ENCODE measurements around the gene ARHGAP26. TPM values are rescaled to one million over a fixed set of nuclear protein-coding genes. Genes with fewer than 3 reads are reported as not detected.

Gene ARHGAP26
- total RNA-seq, 1 donor = 7.6 TPM

DNA sequence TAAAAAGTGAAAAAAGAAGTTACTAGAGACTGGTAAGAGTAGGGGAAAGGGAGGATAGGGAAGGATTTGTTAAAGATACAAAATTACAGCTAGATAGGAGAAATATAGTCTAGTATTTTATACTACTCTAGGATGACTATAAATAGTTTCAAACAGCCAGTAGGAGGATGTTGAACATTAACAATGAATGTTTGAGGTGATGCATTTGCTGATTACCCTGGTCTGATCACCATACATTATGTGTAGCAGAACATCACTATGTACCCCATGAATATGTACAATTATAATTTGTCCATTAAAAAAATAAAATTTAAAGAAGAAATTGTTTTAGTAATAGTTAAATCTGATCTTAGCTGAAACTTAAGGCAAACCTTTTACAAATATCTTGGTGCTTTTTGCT lies 302.6 kb downstream of the ARHGAP26 start:
- no peak for DNase-seq (ENCODE audit: insufficient read length, low spot score, missing footprints)
- Histone ChIP-seq H3K4me2 (ENCODE audit: insufficient read depth, low read length) (no peak overlapping the region), H3K36me3 (ENCODE audit: insufficient read depth, low read length) (no peaks in the 10 kb centered on the region), H3K79me2 (ENCODE audit: insufficient read depth, low read length) (no peaks in the 10 kb centered on the region), H3K9me3 (ENCODE audit: low read depth, low read length) (no peaks in the 10 kb centered on the region), H3K27ac (ENCODE audit: low read depth, low read length) (no peak overlapping the region), H3K4me3 (ENCODE audit: insufficient read depth, low read length) (no peak overlapping the region), H2AFZ (ENCODE audit: low read length) (no peak overlapping the region), H4K20me1 (ENCODE audit: insufficient read depth, low read length) (no peaks in the 10 kb centered on the region), H3K27me3 (ENCODE audit: insufficient read depth, low read length) (no peaks in the 10 kb centered on the region), H3K4me1 (ENCODE audit: insufficient read depth, low read length) (no peaks in the 10 kb centered on the region)
- TF ChIP-seq, protein P1, sequence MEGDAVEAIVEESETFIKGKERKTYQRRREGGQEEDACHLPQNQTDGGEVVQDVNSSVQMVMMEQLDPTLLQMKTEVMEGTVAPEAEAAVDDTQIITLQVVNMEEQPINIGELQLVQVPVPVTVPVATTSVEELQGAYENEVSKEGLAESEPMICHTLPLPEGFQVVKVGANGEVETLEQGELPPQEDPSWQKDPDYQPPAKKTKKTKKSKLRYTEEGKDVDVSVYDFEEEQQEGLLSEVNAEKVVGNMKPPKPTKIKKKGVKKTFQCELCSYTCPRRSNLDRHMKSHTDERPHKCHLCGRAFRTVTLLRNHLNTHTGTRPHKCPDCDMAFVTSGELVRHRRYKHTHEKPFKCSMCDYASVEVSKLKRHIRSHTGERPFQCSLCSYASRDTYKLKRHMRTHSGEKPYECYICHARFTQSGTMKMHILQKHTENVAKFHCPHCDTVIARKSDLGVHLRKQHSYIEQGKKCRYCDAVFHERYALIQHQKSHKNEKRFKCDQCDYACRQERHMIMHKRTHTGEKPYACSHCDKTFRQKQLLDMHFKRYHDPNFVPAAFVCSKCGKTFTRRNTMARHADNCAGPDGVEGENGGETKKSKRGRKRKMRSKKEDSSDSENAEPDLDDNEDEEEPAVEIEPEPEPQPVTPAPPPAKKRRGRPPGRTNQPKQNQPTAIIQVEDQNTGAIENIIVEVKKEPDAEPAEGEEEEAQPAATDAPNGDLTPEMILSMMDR (IDR thresholded peaks at IDR 0.05; ENCODE audit: extremely low read depth, low read depth, low read length) = no peak

DNA sequence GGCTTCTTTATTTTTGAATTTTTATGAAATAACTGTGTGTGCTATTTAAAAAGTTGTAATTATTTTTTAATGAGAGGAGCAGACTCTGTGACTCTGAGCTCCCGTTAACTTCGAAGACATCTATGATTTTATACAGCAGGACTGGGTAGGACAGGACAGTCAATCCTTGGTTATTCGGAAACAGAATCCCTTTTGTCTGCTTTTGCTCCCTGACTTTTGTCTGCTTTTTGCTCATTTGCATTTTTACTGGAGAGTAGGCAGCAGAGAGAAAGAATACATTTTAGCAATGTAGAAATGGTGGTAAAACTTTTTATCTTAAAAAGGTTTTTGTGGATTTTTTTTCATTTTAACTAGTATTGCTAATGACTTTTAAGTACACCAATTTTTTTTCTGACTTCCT lies 303.6 kb downstream of the ARHGAP26 start:
- Histone ChIP-seq H3K9me3 (ENCODE audit: low read depth, low read length) (no peaks in the 10 kb centered on the region), H3K36me3 (ENCODE audit: insufficient read depth, low read length) (no peaks in the 10 kb centered on the region), H3K4me1 (ENCODE audit: insufficient read depth, low read length) (no peaks in the 10 kb centered on the region), H3K4me3 (ENCODE audit: insufficient read depth, low read length) (no peak overlapping the region), H3K79me2 (ENCODE audit: insufficient read depth, low read length) (no peaks in the 10 kb centered on the region), H4K20me1 (ENCODE audit: insufficient read depth, low read length) (no peaks in the 10 kb centered on the region), H2AFZ (ENCODE audit: low read length) (no peak overlapping the region), H3K4me2 (ENCODE audit: insufficient read depth, low read length) (no peak overlapping the region), H3K27ac (ENCODE audit: low read depth, low read length) (no peak overlapping the region), H3K27me3 (ENCODE audit: insufficient read depth, low read length) (no peaks in the 10 kb centered on the region)
- DNase-seq (ENCODE audit: insufficient read length, low spot score, missing footprints) = no peak
- TF ChIP-seq, protein P1 (IDR thresholded peaks at IDR 0.05; ENCODE audit: extremely low read depth, low read depth, low read length) = no peak

DNA sequence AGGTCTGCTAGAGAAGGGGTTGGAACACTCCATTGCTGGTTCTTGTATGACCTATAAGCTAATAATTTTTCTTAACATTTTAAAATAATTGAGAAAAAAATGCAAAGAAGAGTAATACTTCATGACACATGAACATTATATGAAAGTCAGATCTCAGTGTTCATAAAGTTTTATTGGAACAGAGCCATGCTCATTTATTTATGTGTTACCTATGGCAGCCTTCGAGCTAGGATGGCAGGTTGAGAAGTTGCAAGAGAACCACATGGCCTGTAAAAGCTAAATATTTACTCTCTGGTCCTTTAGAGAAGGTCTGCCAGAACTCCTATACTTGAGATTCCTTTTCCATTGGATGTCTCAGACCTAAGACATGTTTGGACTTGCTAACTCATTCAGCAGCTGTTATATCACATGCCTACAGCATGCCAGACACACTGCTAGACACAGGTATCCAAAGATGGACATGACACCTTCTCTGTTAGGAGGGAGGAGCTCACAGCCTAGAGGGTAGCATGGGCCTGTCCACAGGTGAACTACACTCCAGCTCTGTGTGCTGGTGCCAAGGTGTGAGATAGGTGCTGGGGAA lies 304.3 kb downstream of the ARHGAP26 start:
- Histone ChIP-seq H3K4me2 (ENCODE audit: insufficient read depth, low read length) (no peak overlapping the region), H3K4me3 (ENCODE audit: insufficient read depth, low read length) (no peak overlapping the region), H3K27ac (ENCODE audit: low read depth, low read length) (no peak overlapping the region), H3K9me3 (ENCODE audit: low read depth, low read length) (no peaks in the 10 kb centered on the region), H3K79me2 (ENCODE audit: insufficient read depth, low read length) (no peaks in the 10 kb centered on the region), H3K27me3 (ENCODE audit: insufficient read depth, low read length) (no peaks in the 10 kb centered on the region), H3K36me3 (ENCODE audit: insufficient read depth, low read length) (no peaks in the 10 kb centered on the region), H4K20me1 (ENCODE audit: insufficient read depth, low read length) (no peaks in the 10 kb centered on the region), H2AFZ (ENCODE audit: low read length) (peak overlapping the region; percentile 1), H3K4me1 (ENCODE audit: insufficient read depth, low read length) (no peaks in the 10 kb centered on the region)
- no peak for DNase-seq (ENCODE audit: insufficient read length, low spot score, missing footprints)
- TF ChIP-seq, protein P1 (IDR thresholded peaks at IDR 0.05; ENCODE audit: extremely low read depth, low read depth, low read length) = no peak

DNA sequence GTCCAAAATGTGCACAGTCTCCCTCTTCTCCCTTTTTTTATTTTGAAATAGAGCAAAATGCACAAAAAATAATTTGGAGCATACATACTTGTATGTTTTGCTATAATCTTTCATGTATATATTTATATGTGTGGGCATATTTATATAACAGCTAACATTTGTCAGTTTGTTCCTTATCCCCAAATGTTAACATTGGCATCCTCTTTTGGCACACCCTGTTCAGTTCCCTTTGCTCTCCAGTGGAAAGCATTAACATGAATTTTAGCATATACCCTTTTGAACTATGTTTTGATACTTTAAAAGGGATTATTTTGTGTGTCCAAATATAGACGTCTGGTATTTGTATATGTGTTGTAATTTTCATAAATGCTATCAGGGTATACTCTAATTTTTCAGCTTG lies 306.2 kb downstream of the ARHGAP26 start:
- H3K27me3 ChIP-seq (ENCODE audit: insufficient read depth, low read length) = no peaks in the 10 kb centered on the region
- no peaks in the 10 kb centered on the region for H3K9me3 ChIP-seq (ENCODE audit: low read depth, low read length)
- H4K20me1 ChIP-seq (ENCODE audit: insufficient read depth, low read length) = no peaks in the 10 kb centered on the region
- TF ChIP-seq, protein P1 (IDR thresholded peaks at IDR 0.05; ENCODE audit: extremely low read depth, low read depth, low read length) = no peak
- H3K27ac ChIP-seq (ENCODE audit: low read depth, low read length) = no peak overlapping the region
- no peaks in the 10 kb centered on the region for H3K36me3 ChIP-seq (ENCODE audit: insufficient read depth, low read length)
- H3K79me2 ChIP-seq (ENCODE audit: insufficient read depth, low read length) = no peaks in the 10 kb centered on the region
- no peaks in the 10 kb centered on the region for H3K4me1 ChIP-seq (ENCODE audit: insufficient read depth, low read length)
- H3K4me3 ChIP-seq (ENCODE audit: insufficient read depth, low read length) = no peak overlapping the region
- no peak for DNase-seq (ENCODE audit: insufficient read length, low spot score, missing footprints)
- H3K4me2 ChIP-seq (ENCODE audit: insufficient read depth, low read length) = no peak overlapping the region
- H2AFZ ChIP-seq (ENCODE audit: low read length) = no peak overlapping the region
